ENCODE data around the gene DBR1. TPM values are rescaled to one million over a fixed set of nuclear protein-coding genes. Genes with fewer than 3 reads are reported as not detected.
"Not testable (repeated sequence)": the region's sequence is repeated elsewhere in the genome, so short reads cannot be mapped to it uniquely, and the experiment has no call there.

DBR1 gene
- total RNA-seq, 2 experiments from 2014 or later, result 20.0 to 22.3 TPM

- Mint-ChIP-seq H3K4me1 (ENCODE audit: low read depth) (peaks cover 20% of the 10 kb centered on the region), H3K27ac (no peak overlapping the region), H3K4me3 (no peak overlapping the region)
Measured at GRCh38 chr3:138184994-138185393, 10.3 kb upstream of the DBR1 start.

GRCh38 chr3:138180375-138181029 is 5.8 kb upstream of the DBR1 start:
- no peaks in the 10 kb centered on the region for H3K9me3 Mint-ChIP-seq
- H3K27me3 Mint-ChIP-seq (ENCODE audit: low read depth), result peaks cover 1% of the 10 kb centered on the region
- no peak overlapping the region for H3K4me3 Mint-ChIP-seq
- DNase-seq, result peak; percentile 76
- peaks cover 3% of the 10 kb centered on the region for H3K4me1 Mint-ChIP-seq (ENCODE audit: low read depth)
- intact Hi-C loops (cut with micrococcal nuclease), result loop anchor here (1.0 to 5.0 kb wide), 10 partner anchors 105 to 736 kb away; partner anchors contain the start of genes CEP70, MRAS and NME9
- no peaks in the 10 kb centered on the region for H3K36me3 Mint-ChIP-seq (ENCODE audit: low read depth)
- no peak overlapping the region for H3K27ac Mint-ChIP-seq
- CTCF ChIA-PET, result interaction anchor here (0.7 to 2.6 kb wide), 10 partner anchors 9 to 238 kb away, joined by 3 to 12 read pairs (median 4); no protein-coding TSS in a partner anchor

More at GRCh38 chr3:138184994-138185393, 10.3 kb upstream of the DBR1 start:
- peaks cover 3% of the 10 kb centered on the region for H3K36me3 Mint-ChIP-seq (ENCODE audit: low read depth)
- intact Hi-C loops (cut with micrococcal nuclease), result loop anchor here (5.0 kb wide), 2 partner anchors 502 to 1157 kb away; partner anchors contain the start of gene MRPS22
- no peaks in the 10 kb centered on the region for H3K9me3 Mint-ChIP-seq
- CTCF ChIA-PET, result interaction anchor here (0.6 to 2.5 kb wide), 3 partner anchors 11 to 734 kb away, joined by 3 to 12 read pairs (median 3); partner anchors contain the start of gene DBR1
- H3K27me3 Mint-ChIP-seq (ENCODE audit: low read depth), result peaks cover 1% of the 10 kb centered on the region
- peak; percentile 18 for DNase-seq

GRCh38 chr3:138173769-138174420 is 826 bp downstream of the DBR1 start:
- Mint-ChIP-seq H3K27ac (peak overlapping the region; percentile 97), H3K27me3 (ENCODE audit: low read depth) (no peaks in the 10 kb centered on the region), H3K4me1 (ENCODE audit: low read depth) (peaks cover 37% of the 10 kb centered on the region), H3K9me3 (no peaks in the 10 kb centered on the region), H3K4me3 (peak overlapping the region; percentile 97), H3K36me3 (ENCODE audit: low read depth) (peaks cover 24% of the 10 kb centered on the region)
- no peak for DNase-seq
- intact Hi-C loops (cut with micrococcal nuclease), result loop anchor here (1.0 to 5.0 kb wide), 7 partner anchors 13 to 661 kb away; partner anchors contain the start of genes ARMC8, ESYT3 and NME9
- CTCF ChIA-PET, result interaction anchor here (0.7 to 2.4 kb wide), 6 partner anchors 8 to 268 kb away, joined by 3 to 12 read pairs (median 4); partner anchors contain the start of gene ARMC8

GRCh38 chr3:138172625-138173024 is 2.1 kb downstream of the DBR1 start:
- Mint-ChIP-seq H3K27me3 (ENCODE audit: low read depth) (no peaks in the 10 kb centered on the region), H3K4me3 (peak overlapping the region; percentile 48), H3K36me3 (ENCODE audit: low read depth) (peaks cover 28% of the 10 kb centered on the region), H3K27ac (peak overlapping the region; percentile 63), H3K4me1 (ENCODE audit: low read depth) (peaks cover 37% of the 10 kb centered on the region), H3K9me3 (no peaks in the 10 kb centered on the region)
- intact Hi-C loops (cut with micrococcal nuclease), result loop anchor here (5.0 kb wide), 1 partner anchor 400 kb away; no protein-coding TSS in a partner anchor
- CTCF ChIA-PET, result interaction anchor here (1.8 kb wide), 1 partner anchor 10 kb away, joined by 9 read pairs; no protein-coding TSS in a partner anchor
- DNase-seq, result no peak

GRCh38 chr3:138165061-138165460 is 9.7 kb downstream of the DBR1 start:
- CTCF ChIA-PET, result no interaction called here
- Mint-ChIP-seq H3K9me3 (no peaks in the 10 kb centered on the region), H3K27me3 (ENCODE audit: low read depth) (no peaks in the 10 kb centered on the region), H3K4me1 (ENCODE audit: low read depth) (peaks cover 11% of the 10 kb centered on the region), H3K36me3 (ENCODE audit: low read depth) (peaks cover 54% of the 10 kb centered on the region), H3K27ac (peak overlapping the region; percentile 11), H3K4me3 (no peak overlapping the region)
- intact Hi-C loops (cut with micrococcal nuclease), result no loop called here
- no peak for DNase-seq

- CTCF ChIA-PET, result interaction anchor here (0.7 kb wide), 1 partner anchor 16 kb away, joined by 4 read pairs; no protein-coding TSS in a partner anchor
- Mint-ChIP-seq H3K4me1 (ENCODE audit: low read depth) (peaks cover 3% of the 10 kb centered on the region), H3K9me3 (peaks cover 11% of the 10 kb centered on the region), H3K27me3 (ENCODE audit: low read depth) (no peaks in the 10 kb centered on the region), H3K27ac (no peak overlapping the region), H3K4me3 (no peak overlapping the region), H3K36me3 (ENCODE audit: low read depth) (peaks cover 23% of the 10 kb centered on the region)
- intact Hi-C loops (cut with micrococcal nuclease), result no loop called here
- DNase-seq, result no peak
Measured at GRCh38 chr3:138157743-138158142, 17.0 kb downstream of the DBR1 start.

GRCh38 chr3:138154534-138154933 is 20.2 kb downstream of the DBR1 start:
- DNase-seq, result no peak
- Mint-ChIP-seq H3K4me3 (no peak overlapping the region), H3K36me3 (ENCODE audit: low read depth) (peaks cover 4% of the 10 kb centered on the region), H3K27ac (no peak overlapping the region), H3K27me3 (ENCODE audit: low read depth) (no peaks in the 10 kb centered on the region), H3K9me3 (peaks cover 11% of the 10 kb centered on the region), H3K4me1 (ENCODE audit: low read depth) (no peaks in the 10 kb centered on the region)
- CTCF ChIA-PET, result no interaction called here
- intact Hi-C loops (cut with micrococcal nuclease), result no loop called here

- intact Hi-C loops (cut with micrococcal nuclease), result no loop called here
- H3K9me3 Mint-ChIP-seq, result peaks cover 5% of the 10 kb centered on the region
- no peaks in the 10 kb centered on the region for H3K4me1 Mint-ChIP-seq (ENCODE audit: low read depth)
- no peaks in the 10 kb centered on the region for H3K27me3 Mint-ChIP-seq (ENCODE audit: low read depth)
- H3K36me3 Mint-ChIP-seq (ENCODE audit: low read depth), result peaks cover under 1% of the 10 kb centered on the region
- no peak overlapping the region for H3K27ac Mint-ChIP-seq
- DNase-seq, result no peak
- H3K4me3 Mint-ChIP-seq, result no peak overlapping the region
- CTCF ChIA-PET, result interaction anchor here (0.6 kb wide), 1 partner anchor 88 kb away, joined by 3 read pairs; no protein-coding TSS in a partner anchor
Measured at GRCh38 chr3:138148503-138148902, 26.2 kb downstream of the DBR1 start.

GRCh38 chr3:138142181-138142580 is 32.5 kb downstream of the DBR1 start:
- DNase-seq; intact Hi-C loops (cut with micrococcal nuclease); H3K27me3 Mint-ChIP-seq (ENCODE audit: low read depth); H3K9me3 Mint-ChIP-seq; H3K4me3 Mint-ChIP-seq; H3K36me3 Mint-ChIP-seq (ENCODE audit: low read depth); H3K4me1 Mint-ChIP-seq (ENCODE audit: low read depth); H3K27ac Mint-ChIP-seq: not testable (repeated sequence)
- CTCF ChIA-PET, result interaction anchor here (0.6 kb wide), 1 partner anchor 15 kb away, joined by 4 read pairs; no protein-coding TSS in a partner anchor

- H3K4me1 Mint-ChIP-seq (ENCODE audit: low read depth), result no peaks in the 10 kb centered on the region
- H3K9me3 Mint-ChIP-seq, result no peaks in the 10 kb centered on the region
Measured at GRCh38 chr3:138140940-138141339, 33.8 kb downstream of the DBR1 start.

GRCh38 chr3:138139691-138140090 is 35.0 kb downstream of the DBR1 start:
- CTCF ChIA-PET, result no interaction called here
- Mint-ChIP-seq H3K27me3 (ENCODE audit: low read depth) (peaks cover 10% of the 10 kb centered on the region), H3K27ac (no peak overlapping the region), H3K36me3 (ENCODE audit: low read depth) (no peaks in the 10 kb centered on the region), H3K9me3 (no peaks in the 10 kb centered on the region), H3K4me3 (no peak overlapping the region), H3K4me1 (ENCODE audit: low read depth) (no peaks in the 10 kb centered on the region)
- no peak for DNase-seq
- intact Hi-C loops (cut with micrococcal nuclease), result no loop called here

More at GRCh38 chr3:138140940-138141339, 33.8 kb downstream of the DBR1 start:
- CTCF ChIA-PET, result no interaction called here
- H3K36me3 Mint-ChIP-seq (ENCODE audit: low read depth), result no peaks in the 10 kb centered on the region
- H3K4me3 Mint-ChIP-seq, result no peak overlapping the region
- intact Hi-C loops (cut with micrococcal nuclease), result no loop called here
- DNase-seq, result no peak
- H3K27me3 Mint-ChIP-seq (ENCODE audit: low read depth), result peaks cover 10% of the 10 kb centered on the region
- no peak overlapping the region for H3K27ac Mint-ChIP-seq

- DNase-seq, result no peak
- H3K27me3 Mint-ChIP-seq (ENCODE audit: low read depth), result peaks cover 10% of the 10 kb centered on the region
- CTCF ChIA-PET, result interaction anchor here (2.0 kb wide), 1 partner anchor 18 kb away, joined by 5 read pairs; no protein-coding TSS in a partner anchor
- no peak overlapping the region for H3K27ac Mint-ChIP-seq
- intact Hi-C loops (cut with micrococcal nuclease), result no loop called here
- no peaks in the 10 kb centered on the region for H3K36me3 Mint-ChIP-seq (ENCODE audit: low read depth)
- H3K4me1 Mint-ChIP-seq (ENCODE audit: low read depth), result no peaks in the 10 kb centered on the region
- H3K4me3 Mint-ChIP-seq, result no peak overlapping the region
- H3K9me3 Mint-ChIP-seq, result no peaks in the 10 kb centered on the region
Measured at GRCh38 chr3:138137861-138138260, 36.9 kb downstream of the DBR1 start.
